RPMI8226 (cell line): ENCODE data around the gene ZNF337.
"Not testable (repeated sequence)": the region's sequence is repeated elsewhere in the genome, so short reads cannot be mapped to it uniquely, and the experiment has no call there.

Source experiments
- DNase-seq: peaks from one replicate; pipeline ENCODE4 v3.0.0-alpha.2; 2015

Gene ZNF337

DNA sequence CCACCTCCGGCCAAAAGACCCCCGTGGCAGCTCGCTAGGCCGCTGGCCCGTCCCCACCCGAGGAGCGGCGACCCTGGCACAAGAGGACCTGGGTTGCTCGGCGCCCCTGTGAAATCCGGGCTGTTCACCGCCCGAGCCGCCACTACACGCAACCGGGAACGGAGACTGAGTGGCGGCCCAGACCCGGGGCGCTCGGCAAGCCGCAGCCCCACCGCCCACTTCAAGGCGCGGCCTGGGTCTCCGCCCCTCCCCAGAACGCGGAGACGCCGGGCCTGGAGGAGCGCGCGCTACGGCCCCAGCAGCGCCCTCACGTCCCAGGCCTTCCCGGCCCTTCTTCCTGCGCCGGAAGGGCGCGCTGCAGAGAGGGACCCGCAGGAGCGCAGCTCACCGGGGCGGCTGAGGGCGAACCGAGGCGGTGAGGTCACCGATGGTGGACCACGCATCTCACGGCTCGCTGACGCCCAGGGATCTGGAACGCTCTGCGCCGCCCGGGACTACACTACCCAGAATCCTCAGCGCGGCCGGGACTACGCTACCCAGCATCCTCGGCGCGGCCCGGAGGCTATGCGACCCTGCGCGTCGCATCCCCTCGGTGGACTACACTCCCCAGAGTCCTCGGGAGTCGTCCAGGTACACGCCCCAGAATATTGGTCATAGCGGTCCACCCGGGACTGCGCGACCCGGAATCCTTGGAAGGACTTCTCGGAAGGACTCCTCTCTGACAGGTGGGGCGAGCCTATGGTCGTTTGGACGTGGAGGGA is at the start of gene ZNF337:
Gene ZNF337, minus strand, starts transcription at position 483 of the 761 bp plus-strand sequence. CDS start 10,436 bp downstream, outside the sequence.
- DNase-seq, result peak; percentile 97

DNA sequence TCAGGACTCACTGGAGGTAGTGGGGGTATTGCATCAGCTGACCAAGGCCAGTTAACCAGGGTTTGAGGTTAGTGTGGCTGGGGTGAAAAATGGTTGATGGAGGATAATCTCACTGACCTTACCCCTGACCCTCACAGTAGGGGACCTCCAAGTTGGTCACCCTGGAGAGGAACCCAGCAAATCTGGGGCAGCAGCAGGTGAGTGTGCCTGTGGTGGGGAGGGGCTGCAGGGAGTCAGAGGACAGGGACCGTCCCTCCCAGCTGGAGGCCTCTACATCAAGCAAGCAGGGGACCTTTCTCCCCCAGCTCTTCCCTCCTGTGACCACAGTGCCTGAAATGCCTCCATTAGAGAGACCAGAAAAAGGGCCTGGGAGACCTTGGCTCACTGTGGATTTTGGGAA is 49.1 kb upstream of the ZNF337 start:
- no peak for DNase-seq

DNA sequence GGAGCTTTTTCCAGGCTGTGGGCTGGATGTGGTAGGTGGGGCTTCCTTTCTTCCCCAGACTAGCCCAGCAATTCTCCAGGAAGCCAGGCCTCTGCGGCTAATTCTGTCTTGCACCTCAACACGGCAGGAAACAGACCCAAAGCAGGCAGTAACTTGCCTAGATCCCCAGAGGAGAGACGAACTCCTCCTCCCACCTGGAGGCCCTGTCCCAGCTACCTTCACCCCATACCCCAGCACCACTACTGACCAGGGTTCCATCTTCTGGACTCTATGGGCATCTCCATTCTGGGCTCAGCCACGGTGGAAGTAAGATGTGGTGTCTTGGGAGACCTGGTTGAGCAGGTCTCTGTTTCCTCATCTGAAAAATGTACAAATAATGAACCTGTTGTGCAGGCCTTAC is 48.4 kb upstream of the ZNF337 start:
- DNase-seq, result no peak

- DNase-seq, result no peak
Measured at GRCh38 chr20:25744261-25744660, 47.6 kb upstream of the ZNF337 start.

GRCh38 chr20:25741088-25741487 is 44.4 kb upstream of the ZNF337 start:
- DNase-seq, result no peak

DNA sequence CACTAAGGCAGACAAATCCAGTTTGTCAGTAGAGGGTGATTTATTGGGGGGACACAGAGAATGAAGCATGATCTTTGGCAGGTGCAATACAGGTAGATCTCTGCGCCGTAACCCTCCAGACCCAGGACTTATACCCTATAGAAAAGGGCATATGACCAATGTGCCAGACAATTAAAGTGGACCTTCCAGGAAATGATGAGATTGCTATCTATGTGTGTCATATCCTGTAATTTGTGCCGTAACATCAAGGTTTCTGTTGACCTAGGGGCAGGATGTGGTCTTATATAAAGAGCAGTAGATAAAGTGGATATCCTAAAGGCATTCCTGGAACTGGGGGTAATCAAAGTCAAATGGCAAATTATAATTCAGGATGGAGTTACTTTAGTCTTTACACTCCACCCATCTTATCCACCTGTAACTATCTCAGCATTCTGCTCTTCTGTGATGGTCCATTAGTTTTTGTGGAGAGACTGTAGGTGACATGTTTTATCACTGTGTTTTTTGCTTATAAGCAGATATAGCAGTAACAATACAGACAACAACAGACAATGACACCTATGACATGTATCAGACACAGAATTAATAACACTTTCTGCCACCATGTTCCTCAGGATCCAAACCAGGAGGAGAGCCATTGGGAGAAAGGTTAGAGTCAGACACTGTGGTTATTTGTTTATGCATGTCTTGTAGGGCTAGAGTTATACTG is 43.1 kb upstream of the ZNF337 start:
- no peak for DNase-seq

DNA sequence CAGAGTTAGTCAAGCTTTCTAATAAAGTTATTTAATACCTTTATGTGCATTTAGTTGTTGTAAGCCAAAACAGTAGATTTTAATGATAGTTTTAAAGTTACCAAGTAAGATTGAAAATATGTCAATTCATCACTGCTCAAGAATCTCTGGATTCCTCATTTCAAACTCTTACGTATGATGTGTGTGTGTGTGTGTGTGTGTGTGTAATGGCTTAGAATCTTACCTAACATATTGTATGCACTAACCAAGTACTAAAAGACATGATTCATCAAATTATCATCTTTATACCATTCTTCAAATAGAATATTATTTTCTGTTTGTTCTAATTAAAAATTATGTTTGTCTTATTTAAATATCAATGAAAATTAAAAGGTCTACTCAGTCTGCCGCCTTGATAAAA is 41.5 kb upstream of the ZNF337 start:
- no peak for DNase-seq

DNA sequence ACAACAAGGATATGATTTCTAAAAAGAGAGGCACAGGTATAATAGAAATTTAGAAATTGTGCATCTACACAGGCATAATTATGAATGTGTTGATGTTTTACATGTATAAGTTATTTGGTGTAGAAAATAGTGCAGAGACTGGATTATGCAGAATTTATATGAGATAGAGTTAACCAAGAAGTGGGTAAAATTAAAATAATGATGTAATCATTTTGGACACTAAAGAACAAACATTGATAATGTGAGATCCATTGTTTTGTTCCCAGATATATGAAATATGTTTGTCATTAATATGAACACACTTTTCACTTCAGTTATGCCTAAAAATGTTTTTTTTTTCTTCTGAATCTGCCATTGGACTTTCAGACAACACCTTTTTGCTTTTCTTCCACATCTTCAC is 37.2 kb upstream of the ZNF337 start:
- DNase-seq, result no peak

GRCh38 chr20:25730862-25731261 is 34.2 kb upstream of the ZNF337 start:
- no peak for DNase-seq

DNA sequence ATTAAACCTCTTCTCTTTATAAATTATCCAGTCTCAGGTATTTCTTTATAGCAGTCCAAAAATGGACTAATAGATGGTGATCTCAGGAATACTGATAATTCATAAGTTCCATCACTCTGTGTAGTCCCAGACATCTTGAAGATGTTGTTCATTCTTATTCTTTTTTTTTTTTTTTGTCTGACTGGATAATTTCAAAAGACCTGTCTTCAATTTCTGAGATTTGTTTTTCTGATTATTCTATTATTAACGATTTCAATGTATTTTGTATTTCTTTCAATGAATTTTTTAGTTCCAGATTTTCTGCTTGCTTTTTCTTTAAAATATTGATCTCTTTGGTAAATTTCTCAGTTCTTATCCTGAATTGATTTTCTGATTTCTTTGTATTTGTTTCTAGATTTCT is 29.7 kb upstream of the ZNF337 start:
- DNase-seq, result no peak

- DNase-seq, result no peak
Measured at GRCh38 chr20:25725639-25726038, 29.0 kb upstream of the ZNF337 start.

- no peak for DNase-seq
Measured at GRCh38 chr20:25723975-25724374, 27.3 kb upstream of the ZNF337 start.

DNA sequence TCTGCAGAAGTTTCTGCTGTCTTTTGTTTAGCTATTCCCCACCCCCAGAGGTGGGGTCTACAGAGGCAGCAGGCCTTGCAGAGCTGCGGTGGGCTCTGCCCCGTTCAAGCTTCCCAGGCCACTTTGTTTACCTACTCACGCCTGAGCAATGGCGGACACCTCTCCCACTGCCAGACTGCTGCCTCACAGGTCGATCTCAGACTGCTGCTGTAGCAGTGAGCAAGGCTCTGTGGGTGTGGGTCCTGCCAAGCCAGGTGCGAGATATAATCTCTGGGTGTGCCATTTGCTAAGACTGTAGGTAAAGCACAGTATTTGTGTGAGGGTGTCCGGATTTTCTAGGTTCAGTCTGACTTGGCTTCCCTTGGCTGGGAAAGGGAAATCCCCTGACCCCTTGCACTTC is 23.6 kb upstream of the ZNF337 start:
- no peak for DNase-seq

DNA sequence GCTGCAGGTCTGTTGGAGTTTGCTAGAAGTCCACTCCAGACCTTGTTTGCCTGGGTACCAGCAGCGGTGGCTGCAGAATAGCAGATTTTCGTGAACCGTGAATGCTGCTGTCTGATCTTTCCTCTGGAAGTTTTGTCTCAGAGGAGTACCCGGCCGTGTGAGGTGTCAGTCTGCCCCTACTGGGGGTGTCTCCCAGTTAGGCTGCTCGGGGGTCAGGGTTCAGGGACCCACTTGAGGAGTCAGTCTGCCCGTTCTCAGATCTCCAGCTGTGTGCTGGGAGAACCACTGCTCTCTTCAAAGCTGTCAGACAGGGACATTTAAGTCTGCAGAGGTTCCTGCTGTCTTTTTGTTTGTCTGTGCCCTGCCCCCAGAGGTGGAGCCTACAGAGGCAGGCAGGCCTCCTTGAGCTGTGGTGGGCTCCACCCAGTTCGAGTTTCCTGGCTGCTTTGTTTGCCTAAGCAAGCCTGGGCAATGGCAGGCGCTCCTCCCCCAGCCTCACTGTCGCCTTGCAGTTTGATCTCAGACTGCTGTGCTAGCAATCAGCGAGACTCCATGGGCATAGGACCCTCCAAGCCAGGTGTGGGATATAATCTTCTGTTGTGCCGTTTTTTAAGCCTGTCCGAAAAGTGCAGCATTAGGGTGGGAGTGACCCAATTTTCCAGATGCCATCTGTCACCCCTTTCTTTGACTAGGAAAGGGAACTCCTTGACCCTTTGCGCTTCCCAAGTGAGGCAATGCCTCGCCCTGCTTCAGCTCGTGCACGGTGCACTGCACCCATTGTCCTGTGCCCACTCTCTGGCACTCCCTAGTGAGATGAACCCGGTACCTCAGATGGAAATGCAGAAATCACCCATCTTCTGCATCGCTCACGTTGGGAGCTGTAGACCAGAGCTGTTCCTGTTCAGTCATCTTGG is 22.5 kb upstream of the ZNF337 start:
- DNase-seq, result not testable (repeated sequence)

DNA sequence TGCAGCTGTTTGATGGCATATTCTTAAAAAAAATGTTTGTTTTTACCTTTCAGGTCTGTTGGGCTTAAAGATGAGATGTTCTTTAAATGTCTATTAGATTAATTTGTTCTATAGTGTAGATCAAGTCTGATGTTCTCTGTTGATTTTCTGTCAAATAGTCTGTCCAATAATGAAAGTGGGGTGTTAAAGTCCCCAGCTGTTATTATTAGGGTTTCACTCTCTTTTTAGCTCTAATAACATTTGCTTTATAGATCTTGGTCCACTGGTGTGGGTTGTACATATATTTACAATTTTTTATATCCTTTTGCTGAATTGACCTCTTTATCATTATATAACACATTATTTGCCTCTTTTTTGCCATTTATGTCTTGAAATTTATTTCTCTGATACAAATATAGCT is 11.0 kb upstream of the ZNF337 start:
- DNase-seq, result no peak

- DNase-seq, result no peak
Measured at GRCh38 chr20:25706793-25707192, 10.1 kb upstream of the ZNF337 start.

GRCh38 chr20:25705830-25706351 is 9.2 kb upstream of the ZNF337 start:
- DNase-seq, result no peak

DNA sequence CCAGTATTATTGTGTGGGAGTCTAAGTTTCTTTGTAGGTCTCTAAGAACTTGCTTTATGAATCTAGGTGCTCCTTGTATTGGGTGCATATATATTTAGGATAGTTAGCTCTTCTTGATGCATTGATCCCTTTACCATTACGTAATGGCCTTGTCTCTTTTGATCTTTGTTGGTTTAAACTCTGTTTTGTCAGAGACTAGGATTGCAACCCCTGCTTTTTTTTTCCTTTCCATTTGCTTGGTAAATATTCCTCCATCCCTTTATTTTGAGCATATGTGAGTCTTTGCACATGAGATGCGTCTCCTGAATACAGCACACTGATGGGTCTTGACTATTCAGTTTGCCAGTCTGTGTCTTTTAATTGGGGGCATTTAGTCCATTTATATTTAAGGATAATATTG is 7.7 kb upstream of the ZNF337 start:
- not testable (repeated sequence) for DNase-seq

DNA sequence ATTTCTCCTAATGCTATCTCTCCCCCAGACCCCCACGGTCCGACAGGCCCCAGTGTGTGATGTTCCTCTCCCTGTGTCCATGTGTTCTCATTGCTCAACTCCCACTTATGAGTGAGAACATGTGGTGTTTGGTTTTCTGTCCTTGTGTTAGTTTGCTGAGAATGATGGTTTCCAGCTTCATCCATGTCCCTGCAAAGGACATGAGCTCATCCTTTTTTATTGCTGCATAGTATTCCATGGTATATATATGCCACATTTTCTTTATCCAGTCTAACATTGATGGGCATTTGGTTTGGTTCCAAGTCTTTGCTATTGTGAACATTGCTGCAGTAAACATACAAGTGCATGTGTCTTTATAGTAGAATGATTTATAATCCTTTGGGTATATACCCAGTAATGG is 4.2 kb upstream of the ZNF337 start:
- not testable (repeated sequence) for DNase-seq

DNA sequence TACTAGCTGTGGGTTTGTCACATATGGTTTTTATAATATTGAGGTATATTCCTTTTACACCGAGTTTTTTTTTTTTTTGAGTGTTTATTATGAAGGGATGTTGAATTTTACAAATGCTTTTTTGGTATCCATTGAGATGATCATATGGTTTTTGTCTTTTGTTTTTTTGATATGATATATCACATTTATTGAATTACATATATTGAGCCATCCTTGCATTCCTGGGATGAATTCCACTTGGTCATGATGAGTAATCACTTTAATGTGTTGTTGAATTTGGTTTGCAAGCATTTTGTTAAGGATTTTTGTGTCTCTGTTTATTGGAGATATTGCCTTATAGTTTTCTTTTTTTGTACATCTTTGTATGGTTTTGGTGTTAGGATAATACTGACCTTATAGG is 3.3 kb upstream of the ZNF337 start:
- no peak for DNase-seq

- DNase-seq, result no peak
Measured at GRCh38 chr20:25697132-25697446, 436 bp upstream of the ZNF337 start.

GRCh38 chr20:25695532-25696370 is 902 bp downstream of the ZNF337 start:
- DNase-seq, result no peak
